ENCODE data around the gene ZP2. TPM values are rescaled to one million over a fixed set of nuclear protein-coding genes. Genes with fewer than 3 reads are reported as not detected.

ZP2 gene
- total RNA-seq, 4 donors from 2014 or later = 0.27 TPM; not detected in 3

GRCh38 chr16:21205303-21205702, 6.1 kb downstream of the ZP2 start:
- no peak for DNase-seq
- no peaks in the 10 kb centered on the region for H3K9me3 ChIP-seq
- peaks cover 0 to 20% (median 7%) of the 10 kb centered on the region in 4 donors for H3K4me1 ChIP-seq
- no peak overlapping the region for H3K27ac ChIP-seq
- H3K27me3 ChIP-seq = no peaks in the 10 kb centered on the region
- TF ChIP-seq CTCF (IDR thresholded peaks at IDR 0.05) = no peak
- no peak for TF ChIP-seq POLR2AphosphoS5 (IDR thresholded peaks at IDR 0.05)
- TF ChIP-seq POLR2A (IDR thresholded peaks at IDR 0.05) = no peak
- TF ChIP-seq EP300 (IDR thresholded peaks at IDR 0.05; ENCODE audit: low read depth) = no peak
- no peaks in the 10 kb centered on the region for H3K36me3 ChIP-seq
- intact Hi-C loops (cut with DNase I; ENCODE audit: low total_unique reads) (loop anchor here (10.0 kb wide), 1 partner anchor 59 kb away; no protein-coding TSS in a partner anchor), in situ Hi-C loops (cut with MboI; ENCODE audit: low pct_ligation_motif_present in 1 of 4, low pct_unique_long_range_greater_than_20kb in 1 of 4, low sequenced_read_pairs in 3 of 4) (no loop called here)
- H3K4me3 ChIP-seq = no peak overlapping the region

GRCh38 chr16:21203155-21203797, 8.1 kb downstream of the ZP2 start:
- in situ Hi-C loops (cut with MboI; ENCODE audit: low pct_ligation_motif_present in 1 of 4, low pct_unique_long_range_greater_than_20kb in 1 of 4, low sequenced_read_pairs in 3 of 4) (no loop called here), intact Hi-C loops (cut with DNase I; ENCODE audit: low total_unique reads) (loop anchor here (10.0 kb wide), 1 partner anchor 62 kb away; no protein-coding TSS in a partner anchor)
- H3K36me3 ChIP-seq = no peaks in the 10 kb centered on the region
- 40 to 52% methylated on average over 3 to 7 of the region's 7 CpGs for WGBS, 2 donors (ENCODE audit: low coverage in 1 of 2)
- peaks cover 0 to 29% (median 12%) of the 10 kb centered on the region in 4 donors for H3K4me1 ChIP-seq
- H3K27ac ChIP-seq = peak overlapping the region in 2 of 4 donors; percentile 1 to 3
- TF ChIP-seq POLR2AphosphoS5 (IDR thresholded peaks at IDR 0.05) = no peak
- TF ChIP-seq POLR2A (IDR thresholded peaks at IDR 0.05) = no peak
- TF ChIP-seq CTCF (IDR thresholded peaks at IDR 0.05) = no peak
- TF ChIP-seq EP300 (IDR thresholded peaks at IDR 0.05; ENCODE audit: low read depth) = no peak
- H3K9me3 ChIP-seq = no peaks in the 10 kb centered on the region
- H3K27me3 ChIP-seq = no peaks in the 10 kb centered on the region
- no peak for DNase-seq
- no peak overlapping the region for H3K4me3 ChIP-seq

GRCh38 chr16:21199607-21200218, 11.7 kb downstream of the ZP2 start:
- peak overlapping the region; percentile 62 to 78 (median 66) for H3K27ac ChIP-seq
- intact Hi-C loops (cut with DNase I; ENCODE audit: low total_unique reads) (loop anchor here (10.0 kb wide), 2 partner anchors 65 to 1495 kb away; no protein-coding TSS in a partner anchor), in situ Hi-C loops (cut with MboI; ENCODE audit: low pct_ligation_motif_present in 1 of 4, low pct_unique_long_range_greater_than_20kb in 1 of 4, low sequenced_read_pairs in 3 of 4) (loop anchor here in 2 of 4 donors (25.0 kb wide), 2 partner anchors 88 to 1113 kb away; partner anchors contain the start of gene CRYM (in 1 of the 2))
- H3K4me3 ChIP-seq = no peak overlapping the region
- H3K27me3 ChIP-seq = no peaks in the 10 kb centered on the region
- 43 to 48% methylated on average over 2 to 5 of the region's 5 CpGs for WGBS, 2 donors (ENCODE audit: low coverage in 1 of 2)
- no peak for DNase-seq
- TF ChIP-seq POLR2AphosphoS5 (IDR thresholded peaks at IDR 0.05) (peak in 1 of 3 donors; percentile 43), POLR2A (IDR thresholded peaks at IDR 0.05) (no peak)
- H3K36me3 ChIP-seq = no peaks in the 10 kb centered on the region
- no peaks in the 10 kb centered on the region for H3K9me3 ChIP-seq
- peaks cover 0 to 29% (median 12%) of the 10 kb centered on the region in 4 donors for H3K4me1 ChIP-seq

GRCh38 chr16:21197621-21198020, 13.8 kb downstream of the ZP2 start:
- WGBS, 2 donors (ENCODE audit: low coverage in 1 of 2) = 80 to 82% methylated on average over 3 of the region's 3 CpGs
- DNase-seq = no peak
- no peaks in the 10 kb centered on the region for H3K36me3 ChIP-seq
- no peak overlapping the region for H3K4me3 ChIP-seq
- H3K27ac ChIP-seq = no peak overlapping the region
- peaks cover 0 to 18% (median 10%) of the 10 kb centered on the region in 4 donors for H3K4me1 ChIP-seq
- TF ChIP-seq POLR2A (IDR thresholded peaks at IDR 0.05) (no peak), POLR2AphosphoS5 (IDR thresholded peaks at IDR 0.05) (no peak), CTCF (IDR thresholded peaks at IDR 0.05) (no peak), EP300 (IDR thresholded peaks at IDR 0.05; ENCODE audit: low read depth) (no peak)
- H3K27me3 ChIP-seq = no peaks in the 10 kb centered on the region
- intact Hi-C loops (cut with DNase I; ENCODE audit: low total_unique reads) = loop anchor here (10.0 kb wide), 1 partner anchor 1497 kb away; no protein-coding TSS in a partner anchor
- in situ Hi-C loops (cut with MboI; ENCODE audit: low pct_ligation_motif_present in 1 of 4, low pct_unique_long_range_greater_than_20kb in 1 of 4, low sequenced_read_pairs in 3 of 4) = loop anchor here in 2 of 4 donors (25.0 kb wide), 2 partner anchors 90 to 1115 kb away; partner anchors contain the start of gene CRYM (in 1 of the 2)
- H3K9me3 ChIP-seq = no peaks in the 10 kb centered on the region

Data from transverse colon (tissue), 4 donors.